HG03439 (cell line): ENCODE results near the gene TSPY1.
"Not testable (repeated sequence)": the region's sequence is repeated elsewhere in the genome, so short reads cannot be mapped to it uniquely, and the experiment has no call there.

Experiments used
- ATAC-seq: cut with Tn5 transposase; IDR thresholded peaks from one replicate; pipeline ENCODE4 v1.9.1; 2021; ENCODE audit warnings: mild to moderate bottlenecking, moderate library complexity; ENCODE audit not compliant: unreplicated experiment

Gene TSPY1, protein sequence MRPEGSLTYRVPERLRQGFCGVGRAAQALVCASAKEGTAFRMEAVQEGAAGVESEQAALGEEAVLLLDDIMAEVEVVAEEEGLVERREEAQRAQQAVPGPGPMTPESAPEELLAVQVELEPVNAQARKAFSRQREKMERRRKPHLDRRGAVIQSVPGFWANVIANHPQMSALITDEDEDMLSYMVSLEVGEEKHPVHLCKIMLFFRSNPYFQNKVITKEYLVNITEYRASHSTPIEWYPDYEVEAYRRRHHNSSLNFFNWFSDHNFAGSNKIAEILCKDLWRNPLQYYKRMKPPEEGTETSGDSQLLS

DNA sequence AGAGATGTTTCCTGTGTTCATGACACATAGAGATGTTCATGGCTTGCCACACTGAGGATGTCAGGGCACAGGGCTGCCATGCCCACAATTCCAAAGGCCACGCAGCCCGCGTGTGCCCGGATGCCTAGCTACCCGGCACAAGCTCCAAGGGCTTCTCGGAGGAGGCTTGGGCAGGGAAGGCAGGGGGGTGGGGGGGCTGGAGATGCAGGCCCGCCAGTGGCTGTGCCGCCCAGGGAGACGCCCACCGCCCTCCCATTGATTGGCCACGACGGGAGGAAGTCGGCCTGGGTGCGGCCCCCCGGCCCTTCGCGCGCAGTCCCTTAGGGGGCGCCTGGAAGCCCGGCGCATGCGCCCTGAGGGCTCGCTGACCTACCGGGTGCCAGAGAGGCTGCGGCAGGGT is at the start of gene TSPY1:
Gene TSPY1, plus strand, starts transcription at position 301 of the 400 bp plus-strand sequence. Its CDS starts 46 bp downstream, at position 347.
- ATAC-seq = not testable (repeated sequence)

GRCh38 chrY:9486967-9487366 is 20.2 kb downstream of the TSPY1 start, which contains the start of gene TSPY9:
TSPY9 (plus strand) TSS chrY:9487267; CDS start chrY:9487313, 46 bp downstream.
- ATAC-seq = not testable (repeated sequence)

- not testable (repeated sequence) for ATAC-seq
Observed at GRCh38 chrY:9504396-9504795, 37.6 kb downstream of the TSPY1 start.

DNA sequence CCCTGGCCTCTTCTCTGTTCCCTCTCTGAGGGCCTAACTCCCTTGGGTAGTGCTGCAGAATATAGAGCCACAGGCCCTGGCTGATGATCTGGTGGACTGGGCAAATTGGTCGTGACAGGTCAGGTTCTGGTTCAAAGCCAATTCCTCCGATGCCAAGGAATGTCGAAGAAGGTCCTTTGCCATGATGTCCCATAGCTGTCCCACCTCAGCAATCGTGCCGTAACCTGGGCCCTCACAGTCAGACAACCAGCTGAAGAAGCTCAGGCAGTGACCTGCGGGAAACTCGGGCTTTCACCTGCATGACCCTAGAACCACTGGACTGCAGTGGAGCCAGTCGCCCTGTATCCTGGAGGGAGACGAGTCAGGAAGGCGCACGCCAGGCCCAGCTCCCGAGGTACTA is 49.5 kb downstream of the TSPY1 start:
- not testable (repeated sequence) for ATAC-seq
